Tibial artery (tissue), 4 donors: ENCODE results near the gene TSPAN5.

Experiments
- DNase-seq, 2 donors: peaks; one replicate each; pipeline ENCODE4 v3.0.0-alpha.2; 2019
- H3K27ac ChIP-seq, 2 donors: fragments of 200-600 bp; sonication (generic) in 1 of 2; 1 replicate in 1 of 2; 2 replicates in 1 of 2; pipeline ENCODE4 v1.5.1; 2018 to 2019; ENCODE audit warnings: mild to moderate bottlenecking in 1 of 2
- H3K27me3 ChIP-seq, 2 donors: fragments of 200-600 bp; sonication (generic) in 1 of 2; one replicate each; pipeline versions ENCODE4 v1.5.1 to v1.6.0; 2016 to 2019
- H3K36me3 ChIP-seq, 3 donors: fragments of 200-600 bp; sonication (generic) in 2 of 3; one replicate each; pipeline ENCODE4 v1.5.1; 2016 to 2019; ENCODE audit warnings: mild to moderate bottlenecking in 2 of 3
- H3K4me1 ChIP-seq, 4 donors: fragments of 200-600 bp; sonication (generic) in 2 of 4; 1 replicate in 3 of 4; 2 replicates in 1 of 4; pipeline ENCODE4 v1.5.1; 2016 to 2019
- H3K4me3 ChIP-seq, 2 donors: fragments of 200-600 bp; sonication (generic) in 1 of 2; 1 replicate in 1 of 2; 2 replicates in 1 of 2; pipeline ENCODE4 v1.5.1; 2018 to 2019; ENCODE audit warnings: mild to moderate bottlenecking in 2 of 2
- H3K9me3 ChIP-seq, 3 donors: fragments of 200-600 bp; sonication (generic) in 1 of 3; one replicate each; pipeline ENCODE4 v1.5.1; 2016 to 2019
- intact Hi-C: fragments of 100-400 bp; cut with DNase I; formaldehyde crosslinking; loops from one replicate; pipeline ENCODE4 v1.15.0; 2023; ENCODE audit warnings: low total_unique reads
- TF ChIP-seq, protein P1 (sequence below), 2 experiments: fragments of 200-600 bp in 1 of 2; fragments of 450-650 bp in 1 of 2; IDR thresholded peaks; one replicate each; pipeline ENCODE4 v1.5.1; 2017 to 2019; ENCODE audit warnings: antibody characterized with exemption in 2 of 2, mild to moderate bottlenecking in 1 of 2, moderate library complexity in 1 of 2

The TSPAN5 gene

DNA sequence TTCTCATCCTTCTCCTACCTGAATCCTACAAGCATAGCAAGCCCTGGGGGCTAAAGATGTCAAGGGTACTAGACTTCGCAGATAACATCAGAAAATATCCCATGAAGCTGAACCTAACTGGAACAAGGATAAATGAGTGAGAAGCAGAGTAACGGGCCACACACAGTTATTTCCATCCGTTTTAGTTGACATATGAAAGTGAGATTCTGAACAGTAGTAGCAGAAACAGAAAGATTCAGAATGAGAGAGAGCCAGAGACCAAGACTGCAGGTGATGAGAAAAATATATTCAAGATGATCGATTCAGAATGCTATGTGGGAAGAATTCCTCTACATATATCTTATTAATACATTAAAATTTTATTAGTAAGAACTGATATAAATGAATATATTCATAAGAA, 165.1 kb downstream of the TSPAN5 start:
- H3K27me3 ChIP-seq: no peaks in the 10 kb centered on the region
- H3K36me3 ChIP-seq: no peaks in the 10 kb centered on the region
- H3K27ac ChIP-seq: no peak overlapping the region
- no peaks in the 10 kb centered on the region for H3K9me3 ChIP-seq
- no peak for DNase-seq
- intact Hi-C loops: no loop called here
- H3K4me3 ChIP-seq: no peak overlapping the region
- no peaks in the 10 kb centered on the region for H3K4me1 ChIP-seq
- TF ChIP-seq, protein P1, sequence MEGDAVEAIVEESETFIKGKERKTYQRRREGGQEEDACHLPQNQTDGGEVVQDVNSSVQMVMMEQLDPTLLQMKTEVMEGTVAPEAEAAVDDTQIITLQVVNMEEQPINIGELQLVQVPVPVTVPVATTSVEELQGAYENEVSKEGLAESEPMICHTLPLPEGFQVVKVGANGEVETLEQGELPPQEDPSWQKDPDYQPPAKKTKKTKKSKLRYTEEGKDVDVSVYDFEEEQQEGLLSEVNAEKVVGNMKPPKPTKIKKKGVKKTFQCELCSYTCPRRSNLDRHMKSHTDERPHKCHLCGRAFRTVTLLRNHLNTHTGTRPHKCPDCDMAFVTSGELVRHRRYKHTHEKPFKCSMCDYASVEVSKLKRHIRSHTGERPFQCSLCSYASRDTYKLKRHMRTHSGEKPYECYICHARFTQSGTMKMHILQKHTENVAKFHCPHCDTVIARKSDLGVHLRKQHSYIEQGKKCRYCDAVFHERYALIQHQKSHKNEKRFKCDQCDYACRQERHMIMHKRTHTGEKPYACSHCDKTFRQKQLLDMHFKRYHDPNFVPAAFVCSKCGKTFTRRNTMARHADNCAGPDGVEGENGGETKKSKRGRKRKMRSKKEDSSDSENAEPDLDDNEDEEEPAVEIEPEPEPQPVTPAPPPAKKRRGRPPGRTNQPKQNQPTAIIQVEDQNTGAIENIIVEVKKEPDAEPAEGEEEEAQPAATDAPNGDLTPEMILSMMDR (IDR thresholded peaks at IDR 0.05): no peak

DNA sequence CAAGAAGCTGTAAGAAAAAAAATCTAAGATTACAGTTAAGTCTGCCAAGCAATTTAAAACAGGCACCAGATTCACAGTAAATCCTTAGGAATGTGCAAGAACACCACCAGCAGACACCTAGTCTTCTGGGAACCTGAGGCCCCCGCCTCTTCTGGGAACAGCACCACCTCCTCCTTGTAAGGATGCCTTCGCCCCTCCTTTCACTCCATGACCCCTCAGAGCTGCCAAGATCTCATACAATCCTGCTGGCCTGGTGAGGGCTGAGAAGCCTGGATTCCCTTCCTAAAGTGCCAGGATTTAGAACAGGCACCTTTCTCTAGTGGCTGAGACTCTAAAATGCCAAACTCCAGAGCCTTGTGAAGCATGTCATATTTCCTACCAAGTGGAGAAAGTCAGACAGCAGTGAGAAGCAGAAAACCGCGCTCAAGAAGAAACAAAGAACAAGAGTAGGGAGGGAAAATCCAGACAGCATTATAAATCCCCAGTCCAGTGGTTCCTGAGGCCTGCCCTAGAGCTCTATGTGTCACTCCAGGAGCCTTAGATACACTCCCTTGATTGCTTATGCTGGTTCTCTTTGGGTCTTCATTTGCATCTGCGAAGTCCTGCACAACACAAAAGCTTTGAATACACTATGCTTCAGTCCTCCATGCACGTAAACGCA, 166.4 kb downstream of the TSPAN5 start:
- intact Hi-C loops: no loop called here
- Histone ChIP-seq H3K27ac (no peak overlapping the region), H3K9me3 (no peaks in the 10 kb centered on the region), H3K4me3 (no peak overlapping the region), H3K36me3 (no peaks in the 10 kb centered on the region), H3K4me1 (no peaks in the 10 kb centered on the region), H3K27me3 (no peaks in the 10 kb centered on the region)
- DNase-seq: no peak
- TF ChIP-seq, protein P1 (IDR thresholded peaks at IDR 0.05): no peak

DNA sequence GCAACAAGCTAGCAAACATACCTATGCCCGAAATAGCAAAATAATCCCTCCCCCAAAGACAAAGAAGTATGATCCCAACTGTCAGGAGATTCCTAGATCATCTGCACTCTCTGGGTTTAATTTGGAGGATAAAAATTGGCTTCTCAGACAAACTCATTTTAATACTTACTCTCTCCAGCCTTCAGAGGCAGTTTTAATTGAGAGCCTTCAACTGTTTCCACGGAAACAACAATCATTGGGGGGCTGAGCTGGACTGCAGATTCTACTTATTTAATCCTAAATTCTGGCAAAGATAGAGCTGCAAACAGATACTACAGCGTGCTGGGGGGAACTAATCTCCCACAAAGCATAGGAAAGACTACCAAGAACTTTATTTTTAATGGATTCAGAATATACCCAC, 168.2 kb downstream of the TSPAN5 start:
- intact Hi-C loops: no loop called here
- no peaks in the 10 kb centered on the region for H3K27me3 ChIP-seq
- DNase-seq: no peak
- no peak overlapping the region for H3K27ac ChIP-seq
- H3K9me3 ChIP-seq: no peaks in the 10 kb centered on the region
- no peak overlapping the region for H3K4me3 ChIP-seq
- H3K36me3 ChIP-seq: no peaks in the 10 kb centered on the region
- H3K4me1 ChIP-seq: no peaks in the 10 kb centered on the region
- TF ChIP-seq, protein P1 (IDR thresholded peaks at IDR 0.05): no peak

DNA sequence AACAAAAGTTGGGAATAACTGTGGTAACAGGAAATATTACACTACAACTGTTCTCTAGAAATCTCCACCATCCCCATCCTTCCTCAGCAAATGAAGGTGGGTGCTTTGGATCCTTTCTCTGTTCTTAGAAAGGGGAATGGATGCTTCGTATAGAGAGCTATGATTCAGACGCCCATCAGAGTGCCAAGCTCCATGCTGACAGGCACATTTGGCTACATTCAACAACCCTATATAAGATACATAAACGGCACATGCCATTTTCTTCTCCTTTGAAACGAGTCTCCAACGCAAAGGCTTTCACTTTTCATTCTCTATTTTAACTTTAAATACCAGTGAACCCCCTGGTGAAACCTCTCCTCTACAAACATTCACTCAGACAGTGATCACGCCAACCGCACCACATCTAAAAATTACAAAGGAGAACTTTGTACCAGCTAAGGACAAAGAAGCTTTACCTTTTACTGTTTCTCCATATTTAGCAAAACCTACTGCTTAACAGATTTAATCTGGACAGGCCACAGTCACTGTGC, 172.5 kb downstream of the TSPAN5 start:
- intact Hi-C loops: no loop called here
- H3K4me3 ChIP-seq: no peak overlapping the region
- no peak for DNase-seq
- H3K4me1 ChIP-seq: no peaks in the 10 kb centered on the region
- H3K9me3 ChIP-seq: no peaks in the 10 kb centered on the region
- H3K27me3 ChIP-seq: no peaks in the 10 kb centered on the region
- H3K27ac ChIP-seq: no peak overlapping the region
- TF ChIP-seq, protein P1 (IDR thresholded peaks at IDR 0.05): no peak
- H3K36me3 ChIP-seq: no peaks in the 10 kb centered on the region

DNA sequence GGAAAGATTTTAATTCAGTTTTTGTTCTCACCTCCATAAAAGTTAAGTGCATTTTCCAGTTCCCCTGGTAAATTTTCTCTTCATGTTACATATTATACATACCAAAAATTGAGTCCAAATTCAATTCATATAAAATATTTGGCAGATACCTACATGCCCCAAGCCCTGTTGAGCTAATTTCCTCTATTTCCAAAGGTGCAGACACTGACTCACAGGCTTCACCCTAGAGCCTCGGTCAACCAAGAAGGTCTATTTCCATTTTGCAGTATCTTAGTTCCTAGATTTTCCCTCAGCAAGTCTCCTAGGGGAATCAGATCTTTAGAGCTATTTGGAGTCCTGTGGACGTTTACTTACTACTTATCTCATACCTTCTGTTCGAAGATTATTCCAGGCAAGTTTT, 174.4 kb downstream of the TSPAN5 start:
- no peak overlapping the region for H3K27ac ChIP-seq
- H3K4me3 ChIP-seq: no peak overlapping the region
- no peaks in the 10 kb centered on the region for H3K4me1 ChIP-seq
- TF ChIP-seq, protein P1 (IDR thresholded peaks at IDR 0.05): no peak
- no peaks in the 10 kb centered on the region for H3K27me3 ChIP-seq
- H3K36me3 ChIP-seq: no peaks in the 10 kb centered on the region
- intact Hi-C loops: no loop called here
- DNase-seq: no peak
- no peaks in the 10 kb centered on the region for H3K9me3 ChIP-seq
